ENCODE measurements around the gene TSHZ2. TPM values are rescaled to one million over a fixed set of nuclear protein-coding genes. Genes with fewer than 3 reads are reported as not detected.

Gene TSHZ2
- total and polyA plus RNA-seq, 11 donors: 1.8 to 12.1 (median 3.7) TPM

- H3K27me3 ChIP-seq: no peaks in the 10 kb centered on the region
- H3K36me3 ChIP-seq: no peaks in the 10 kb centered on the region
- DNase-seq (no peak), ATAC-seq (no peak)
- H3K4me1 ChIP-seq: no peaks in the 10 kb centered on the region
- no peak overlapping the region for H3K27ac ChIP-seq
- no peak overlapping the region for H3K4me3 ChIP-seq
- intact Hi-C loops (cut with DNase I): no loop called here
- 75 to 85% (median 80%) methylated on average over 11 of the region's 11 CpGs for WGBS, 4 donors
- TF ChIP-seq POLR2A (IDR thresholded peaks at IDR 0.05) (no peak), CTCF (IDR thresholded peaks at IDR 0.05) (no peak)
- no peaks in the 10 kb centered on the region for H3K9me3 ChIP-seq
These were observed 236.1 kb downstream of the TSHZ2 start for GRCh38 chr20:53208110-53208832.

GRCh38 chr20:53210041-53210440 is 237.9 kb downstream of the TSHZ2 start:
- Histone ChIP-seq H3K4me3 (no peak overlapping the region), H3K27ac (no peak overlapping the region), H3K27me3 (no peaks in the 10 kb centered on the region), H3K9me3 (no peaks in the 10 kb centered on the region), H3K36me3 (no peaks in the 10 kb centered on the region), H3K4me1 (no peaks in the 10 kb centered on the region)
- WGBS, 4 donors: 82 to 87% (median 85%) methylated on average over 13 of the region's 13 CpGs
- DNase-seq (no peak), ATAC-seq (no peak)
- intact Hi-C loops (cut with DNase I): loop anchor here in 3 of 10 donors (10.0 kb wide), 3 partner anchors 335 to 895 kb away; no protein-coding TSS in a partner anchor
- no peak for TF ChIP-seq POLR2A (IDR thresholded peaks at IDR 0.05)
- no peak for TF ChIP-seq CTCF (IDR thresholded peaks at IDR 0.05)

GRCh38 chr20:53210931-53211330 is 238.8 kb downstream of the TSHZ2 start:
- DNase-seq (no peak), ATAC-seq (no peak)
- Histone ChIP-seq H3K4me1 (no peaks in the 10 kb centered on the region), H3K36me3 (no peaks in the 10 kb centered on the region), H3K27ac (no peak overlapping the region), H3K9me3 (no peaks in the 10 kb centered on the region), H3K4me3 (no peak overlapping the region), H3K27me3 (no peaks in the 10 kb centered on the region)
- intact Hi-C loops (cut with DNase I): loop anchor here in 3 of 10 donors (10.0 kb wide), 3 partner anchors 334 to 896 kb away; no protein-coding TSS in a partner anchor
- WGBS, 4 donors: 83 to 94% (median 92%) methylated on average over 3 of the region's 3 CpGs
- TF ChIP-seq CTCF (IDR thresholded peaks at IDR 0.05): no peak
- no peak for TF ChIP-seq POLR2A (IDR thresholded peaks at IDR 0.05)

GRCh38 chr20:53212018-53212417 is 239.9 kb downstream of the TSHZ2 start:
- Histone ChIP-seq H3K9me3 (no peaks in the 10 kb centered on the region), H3K4me3 (no peak overlapping the region), H3K27me3 (peaks cover 0 to 9% (median 0%) of the 10 kb centered on the region in 9 donors), H3K36me3 (no peaks in the 10 kb centered on the region), H3K27ac (no peak overlapping the region), H3K4me1 (peaks cover 0 to 6% (median 4%) of the 10 kb centered on the region in 12 donors)
- TF ChIP-seq CTCF (IDR thresholded peaks at IDR 0.05) (no peak), POLR2A (IDR thresholded peaks at IDR 0.05) (no peak)
- ATAC-seq (no peak), DNase-seq (no peak)
- intact Hi-C loops (cut with DNase I): loop anchor here in 3 of 10 donors (10.0 kb wide), 3 partner anchors 333 to 897 kb away; no protein-coding TSS in a partner anchor
- WGBS, 4 donors: 88 to 92% (median 89%) methylated on average over 5 of the region's 5 CpGs

Measured in heart left ventricle (tissue), 16 donors.